ENCODE data around the gene TNFRSF9. TPM values are rescaled to one million over a fixed set of nuclear protein-coding genes. Genes with fewer than 3 reads are reported as not detected.

TNFRSF9 gene
- not detected in 2 replicates for total RNA-seq (2014; rRNA removed; shearing (Covaris generic))
- polyA plus RNA-seq (2016; fragmentation: Nextera tagmentation; extraction: Ambion mirVana) = not detected in 2 replicates
- long read RNA-seq = 0 reads

DNA sequence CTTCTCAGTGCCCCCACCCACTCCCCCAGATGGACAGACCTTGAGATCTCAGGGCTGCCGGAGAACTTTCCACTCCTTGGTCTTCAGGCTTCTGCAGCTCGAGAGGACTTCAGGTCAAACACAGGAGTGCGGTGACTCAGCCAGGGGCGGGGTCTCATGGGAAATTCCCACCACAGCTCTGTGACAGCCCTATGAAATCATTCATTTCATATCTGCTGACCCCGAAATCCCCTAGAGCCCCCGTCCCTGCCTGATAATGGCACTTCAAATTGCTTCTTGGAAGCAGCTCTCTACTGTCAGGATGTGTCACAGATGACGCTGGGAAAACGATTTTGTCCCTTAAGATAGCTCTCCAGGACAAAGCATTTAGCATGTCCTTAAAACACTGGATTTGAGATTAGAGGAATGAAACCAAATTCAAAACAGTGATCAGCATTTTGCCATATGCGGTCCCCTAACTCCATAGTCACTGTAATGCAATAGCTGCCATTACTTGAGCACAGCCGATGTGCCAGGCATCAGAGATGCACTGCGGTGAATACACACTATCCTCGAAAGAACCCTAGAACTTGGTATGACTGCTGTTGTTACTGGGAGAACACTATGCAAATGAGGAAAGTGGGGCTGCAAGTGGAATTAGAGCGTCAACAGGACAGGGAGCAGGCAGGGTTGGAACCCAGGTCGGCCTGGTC is at the start of gene TNFRSF9:
TNFRSF9 (minus strand) TSS at position 95 of the 692 bp plus-strand sequence. CDS start 845 bp downstream, outside the sequence.
- peaks cover 31% of the 10 kb centered on the region for H3K27me3 Mint-ChIP-seq (ENCODE audit: insufficient read depth, low read depth, poor library complexity)
- no peaks in the 10 kb centered on the region; the same call in 2 of the 3 replicates for H3K36me3 Mint-ChIP-seq (ENCODE audit: low read depth)
- no peaks in the 10 kb centered on the region for H4K20me1 ChIP-seq (replicated peaks; ENCODE audit: insufficient read depth)
- H3K79me2 ChIP-seq (replicated peaks; ENCODE audit: insufficient read depth) = no peaks in the 10 kb centered on the region
- H3K4me3 ChIP-seq = no peak within 1 kb of the TSS
- H3K4me1 ChIP-seq (ENCODE audit: insufficient read depth) = peaks cover 3% of the 10 kb centered on the region; the same call in 1 of the 2 replicates
- peak within 1 kb of the TSS; percentile 97; the same call in 1 of the 2 replicates for H2AFZ ChIP-seq
- no peak within 1 kb of the TSS for H3K27ac ChIP-seq (ENCODE audit: low read depth)
- no peak within 1 kb of the TSS for H3K27ac Mint-ChIP-seq
- peaks cover 47% of the 10 kb centered on the region for H3K27me3 ChIP-seq (ENCODE audit: insufficient read depth)
- H3K9me3 Mint-ChIP-seq = peaks cover 5% of the 10 kb centered on the region; the same call in 1 of the 3 replicates
- peaks cover 14% of the 10 kb centered on the region for H3K4me1 Mint-ChIP-seq
- TF ChIP-seq EZH2phosphoT487 (IDR thresholded peaks at IDR 0.05; ENCODE audit: unreplicated experiment) (no peak), JUNB (IDR thresholded peaks at IDR 0.05; ENCODE audit: unreplicated experiment) (no peak), ZNF114 (CRISPR knock-in tag; IDR thresholded peaks at IDR 0.05) (no peak), STAT1 (IDR thresholded peaks at IDR 0.05; ENCODE audit: unreplicated experiment) (no peak)
- DNase-seq (ENCODE audit: low spot score) = no peak
- no peaks in the 10 kb centered on the region for H3K9me2 ChIP-seq (ENCODE audit: insufficient read depth)
- no peak for ATAC-seq
- peaks cover 7% of the 10 kb centered on the region; the same call in 1 of the 2 replicates for H3F3A ChIP-seq (replicated peaks; ENCODE audit: low read depth)
- H3K4me2 ChIP-seq = peak within 1 kb of the TSS; percentile 71; the same call in 1 of the 2 replicates
- no peaks in the 10 kb centered on the region for H3K36me3 ChIP-seq (ENCODE audit: insufficient read depth)
- H3K4me3 Mint-ChIP-seq = peak within 1 kb of the TSS; percentile 60; the same call in 1 of the 3 replicates

DNA sequence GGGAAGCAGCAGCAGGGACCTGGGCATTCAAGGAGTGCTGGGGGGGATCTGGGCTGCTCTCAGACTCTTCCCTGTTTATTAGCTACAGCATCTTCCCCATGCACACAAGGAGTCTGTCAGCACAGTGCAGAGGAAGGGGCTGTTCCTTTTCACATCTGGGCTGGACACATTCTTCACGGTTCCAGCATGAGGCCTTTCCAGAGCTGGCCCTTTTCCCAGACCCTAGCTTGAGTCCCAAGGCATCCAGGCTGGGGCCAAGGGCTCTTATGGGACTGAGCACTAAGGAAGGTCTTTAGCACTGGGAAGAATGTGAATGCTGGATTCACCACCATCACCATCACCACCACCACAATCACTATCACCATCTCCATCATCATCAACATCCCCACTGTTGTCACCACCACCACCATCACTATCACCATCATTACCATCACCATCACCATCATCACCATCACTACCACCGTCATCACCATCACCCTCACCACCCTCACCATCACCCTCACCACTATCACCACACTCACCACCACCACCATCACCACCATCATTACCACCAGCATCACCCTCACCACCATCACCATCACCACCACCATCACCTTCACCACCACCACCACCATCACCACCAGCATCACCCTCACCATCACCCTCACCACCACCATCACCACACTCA is 49.3 kb upstream of the TNFRSF9 start:
- H3K9me2 ChIP-seq (ENCODE audit: insufficient read depth) = no peaks in the 10 kb centered on the region
- TF ChIP-seq EZH2phosphoT487 (IDR thresholded peaks at IDR 0.05; ENCODE audit: unreplicated experiment) = no peak
- TF ChIP-seq CREB1 (CRISPR knock-in tag; IDR thresholded peaks at IDR 0.05; ENCODE audit: low read depth) = no peak
- TF ChIP-seq, protein P1, sequence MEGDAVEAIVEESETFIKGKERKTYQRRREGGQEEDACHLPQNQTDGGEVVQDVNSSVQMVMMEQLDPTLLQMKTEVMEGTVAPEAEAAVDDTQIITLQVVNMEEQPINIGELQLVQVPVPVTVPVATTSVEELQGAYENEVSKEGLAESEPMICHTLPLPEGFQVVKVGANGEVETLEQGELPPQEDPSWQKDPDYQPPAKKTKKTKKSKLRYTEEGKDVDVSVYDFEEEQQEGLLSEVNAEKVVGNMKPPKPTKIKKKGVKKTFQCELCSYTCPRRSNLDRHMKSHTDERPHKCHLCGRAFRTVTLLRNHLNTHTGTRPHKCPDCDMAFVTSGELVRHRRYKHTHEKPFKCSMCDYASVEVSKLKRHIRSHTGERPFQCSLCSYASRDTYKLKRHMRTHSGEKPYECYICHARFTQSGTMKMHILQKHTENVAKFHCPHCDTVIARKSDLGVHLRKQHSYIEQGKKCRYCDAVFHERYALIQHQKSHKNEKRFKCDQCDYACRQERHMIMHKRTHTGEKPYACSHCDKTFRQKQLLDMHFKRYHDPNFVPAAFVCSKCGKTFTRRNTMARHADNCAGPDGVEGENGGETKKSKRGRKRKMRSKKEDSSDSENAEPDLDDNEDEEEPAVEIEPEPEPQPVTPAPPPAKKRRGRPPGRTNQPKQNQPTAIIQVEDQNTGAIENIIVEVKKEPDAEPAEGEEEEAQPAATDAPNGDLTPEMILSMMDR (conservative IDR thresholded peaks at IDR 0.05; ENCODE audit: low read depth in 2 of 2) = no peak
- TF ChIP-seq NANOG (IDR thresholded peaks at IDR 0.05; ENCODE audit: borderline replicate concordance) = no peak
- TF ChIP-seq, protein P2, sequence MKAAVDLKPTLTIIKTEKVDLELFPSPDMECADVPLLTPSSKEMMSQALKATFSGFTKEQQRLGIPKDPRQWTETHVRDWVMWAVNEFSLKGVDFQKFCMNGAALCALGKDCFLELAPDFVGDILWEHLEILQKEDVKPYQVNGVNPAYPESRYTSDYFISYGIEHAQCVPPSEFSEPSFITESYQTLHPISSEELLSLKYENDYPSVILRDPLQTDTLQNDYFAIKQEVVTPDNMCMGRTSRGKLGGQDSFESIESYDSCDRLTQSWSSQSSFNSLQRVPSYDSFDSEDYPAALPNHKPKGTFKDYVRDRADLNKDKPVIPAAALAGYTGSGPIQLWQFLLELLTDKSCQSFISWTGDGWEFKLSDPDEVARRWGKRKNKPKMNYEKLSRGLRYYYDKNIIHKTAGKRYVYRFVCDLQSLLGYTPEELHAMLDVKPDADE (IDR thresholded peaks at IDR 0.05) = no peak
- TF ChIP-seq POLR2AphosphoS5 (IDR thresholded peaks at IDR 0.05; ENCODE audit: low read depth) = no peak
- no peak for TF ChIP-seq ZNF331 (CRISPR knock-in tag; IDR thresholded peaks at IDR 0.05; ENCODE audit: low read depth)
- peaks cover 3% of the 10 kb centered on the region; the same call in 1 of the 2 replicates for H3K4me1 ChIP-seq (ENCODE audit: insufficient read depth)
- peaks cover 9% of the 10 kb centered on the region; the same call in 1 of the 2 replicates for H3F3A ChIP-seq (replicated peaks; ENCODE audit: low read depth)
- no peak overlapping the region for H3K27ac Mint-ChIP-seq
- H4K20me1 ChIP-seq (replicated peaks; ENCODE audit: insufficient read depth) = no peaks in the 10 kb centered on the region
- DNase-seq (ENCODE audit: low spot score) (no peak), ATAC-seq (no peak)
- H3K36me3 Mint-ChIP-seq (ENCODE audit: low read depth) = peaks cover 28% of the 10 kb centered on the region
- H3K9me3 Mint-ChIP-seq = no peaks in the 10 kb centered on the region
- H3K4me1 Mint-ChIP-seq = peaks cover 12% of the 10 kb centered on the region
- peaks cover 8% of the 10 kb centered on the region for H3K27me3 Mint-ChIP-seq (ENCODE audit: insufficient read depth, low read depth, poor library complexity)
- H3K36me3 ChIP-seq (ENCODE audit: insufficient read depth) = peaks cover 13% of the 10 kb centered on the region
- H3K79me2 ChIP-seq (replicated peaks; ENCODE audit: insufficient read depth) = no peaks in the 10 kb centered on the region
- no peaks in the 10 kb centered on the region for H3K27me3 ChIP-seq (ENCODE audit: insufficient read depth)
- no peak overlapping the region for H3K4me2 ChIP-seq
- no peak overlapping the region for H2AFZ ChIP-seq
- no peak overlapping the region for H3K4me3 ChIP-seq
- no peak overlapping the region for H3K4me3 Mint-ChIP-seq
- H3K27ac ChIP-seq (ENCODE audit: low read depth) = no peak overlapping the region

All from GM23338 (cell line).